ENCODE measurements around the gene NEDD8. TPM values are rescaled to one million over a fixed set of nuclear protein-coding genes. Genes with fewer than 3 reads are reported as not detected.

Gene NEDD8
- total RNA-seq, 1 experiment from 2014 or later: 178 TPM

DNA sequence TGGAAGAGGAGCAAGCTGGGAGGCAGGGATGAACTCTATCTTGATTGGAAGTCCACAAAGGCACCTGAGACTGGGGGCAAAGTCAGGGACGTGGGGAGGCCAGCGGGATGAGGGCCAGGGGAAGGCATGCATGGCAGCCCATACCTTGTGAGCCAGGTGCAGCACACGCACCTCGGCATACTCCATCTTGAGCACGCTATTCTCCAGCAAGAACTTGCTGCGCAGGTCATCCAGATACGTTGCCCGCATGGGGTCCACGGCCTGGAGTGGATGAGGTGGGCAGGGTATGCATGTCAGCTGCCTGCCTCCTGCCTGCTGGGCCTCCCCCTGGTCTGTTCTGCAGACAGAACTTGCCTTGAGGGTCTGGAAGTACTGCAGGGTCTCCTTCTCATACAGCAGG lies 35.3 kb upstream of the NEDD8 start:
- Histone ChIP-seq H3K4me3 (replicated peaks in 1 of 2; ENCODE audit: low read depth in 1 of 2, low read length in 2 of 2) (no peak overlapping the region), H3K36me3 (ENCODE audit: control insufficient read depth in 1 of 2, insufficient read depth in 2 of 2, low read length in 2 of 2) (no peaks in the 10 kb centered on the region; a peak in 1 of 4 replicates), H3K4me1 (ENCODE audit: control insufficient read depth in 1 of 2, insufficient read depth in 2 of 2, low read length in 2 of 2) (peaks cover 5 to 17% of the 10 kb centered on the region in 2 experiments; a peak in 3 of 4 replicates), H4K20me1 (ENCODE audit: insufficient read depth) (no peaks in the 10 kb centered on the region), H3K4me2 (ENCODE audit: low read length) (no peak overlapping the region), H3K27ac (ENCODE audit: low read depth, low read length) (no peak overlapping the region), H3K9me2 (ENCODE audit: insufficient read depth) (no peaks in the 10 kb centered on the region), H3K79me2 (ENCODE audit: insufficient read depth, low read length) (peaks cover 4% of the 10 kb centered on the region; the same call in 1 of the 2 replicates), H3K9ac (ENCODE audit: low read length) (no peak overlapping the region), H3K9me3 (ENCODE audit: control insufficient read depth in 1 of 2, insufficient read depth in 1 of 2, low read depth in 1 of 2, low read length in 2 of 2) (no peaks in the 10 kb centered on the region), H2AFZ (ENCODE audit: low read depth, low read length, poor library complexity, severe bottlenecking) (no peak overlapping the region), H3K27me3 (ENCODE audit: insufficient read depth, low read length) (no peaks in the 10 kb centered on the region)
- no peak for ATAC-seq
- ChIA-PET POLR2A (no interaction called here), RAD21 (ENCODE audit: low non-redundant PET in 1 of 2, low total read pairs in 2 of 2, uncharacterized antibody in 2 of 2, unreplicated experiment in 2 of 2) (no interaction called here), CTCF (interaction anchor here (0.7 kb wide), 1 partner anchor 169 kb away, joined by 3 read pairs; no protein-coding TSS in a partner anchor)
- no peak for DNase-seq (ENCODE audit: low read depth, low spot score)
- TF ChIP-seq, protein P1, sequence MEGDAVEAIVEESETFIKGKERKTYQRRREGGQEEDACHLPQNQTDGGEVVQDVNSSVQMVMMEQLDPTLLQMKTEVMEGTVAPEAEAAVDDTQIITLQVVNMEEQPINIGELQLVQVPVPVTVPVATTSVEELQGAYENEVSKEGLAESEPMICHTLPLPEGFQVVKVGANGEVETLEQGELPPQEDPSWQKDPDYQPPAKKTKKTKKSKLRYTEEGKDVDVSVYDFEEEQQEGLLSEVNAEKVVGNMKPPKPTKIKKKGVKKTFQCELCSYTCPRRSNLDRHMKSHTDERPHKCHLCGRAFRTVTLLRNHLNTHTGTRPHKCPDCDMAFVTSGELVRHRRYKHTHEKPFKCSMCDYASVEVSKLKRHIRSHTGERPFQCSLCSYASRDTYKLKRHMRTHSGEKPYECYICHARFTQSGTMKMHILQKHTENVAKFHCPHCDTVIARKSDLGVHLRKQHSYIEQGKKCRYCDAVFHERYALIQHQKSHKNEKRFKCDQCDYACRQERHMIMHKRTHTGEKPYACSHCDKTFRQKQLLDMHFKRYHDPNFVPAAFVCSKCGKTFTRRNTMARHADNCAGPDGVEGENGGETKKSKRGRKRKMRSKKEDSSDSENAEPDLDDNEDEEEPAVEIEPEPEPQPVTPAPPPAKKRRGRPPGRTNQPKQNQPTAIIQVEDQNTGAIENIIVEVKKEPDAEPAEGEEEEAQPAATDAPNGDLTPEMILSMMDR (IDR thresholded peaks at IDR 0.05 in 2 of 3, conservative IDR thresholded peaks at IDR 0.05 in 1 of 3; ENCODE audit: borderline replicate concordance in 1 of 3, insufficient read depth in 1 of 3, low read depth in 2 of 3, low read length in 2 of 3): no peak
- TF ChIP-seq EZH2phosphoT487 (IDR thresholded peaks at IDR 0.05; ENCODE audit: borderline replicate concordance) (no peak), POLR2A (IDR thresholded peaks at IDR 0.05; ENCODE audit: borderline replicate concordance, extremely low read depth, insufficient read depth, insufficient read length) (no peak), JUND (IDR thresholded peaks at IDR 0.05) (no peak), SP1 (IDR thresholded peaks at IDR 0.05; ENCODE audit: low read depth) (no peak), SRF (IDR thresholded peaks at IDR 0.05; ENCODE audit: low read depth) (no peak), ZNF274 (IDR thresholded peaks at IDR 0.05; ENCODE audit: low read depth, low read length) (no peak), SIN3A (IDR thresholded peaks at IDR 0.05; ENCODE audit: low read depth) (no peak), RAD21 (IDR thresholded peaks at IDR 0.05; ENCODE audit: low read depth) (no peak), EZH2 (IDR thresholded peaks at IDR 0.05) (no peak), CBX3 (IDR thresholded peaks at IDR 0.05; ENCODE audit: low read depth) (no peak), POLR2AphosphoS5 (IDR thresholded peaks at IDR 0.05; ENCODE audit: low read depth, low read length) (no peak), ZFX (IDR thresholded peaks at IDR 0.05) (no peak), MAX (IDR thresholded peaks at IDR 0.05) (no peak), FOSL1 (IDR thresholded peaks at IDR 0.05; ENCODE audit: low read depth) (no peak), EGR1 (IDR thresholded peaks at IDR 0.05; ENCODE audit: low read depth) (no peak), CEBPB (IDR thresholded peaks at IDR 0.05; ENCODE audit: low read depth) (no peak)
- TF ChIP-seq, protein P2, sequence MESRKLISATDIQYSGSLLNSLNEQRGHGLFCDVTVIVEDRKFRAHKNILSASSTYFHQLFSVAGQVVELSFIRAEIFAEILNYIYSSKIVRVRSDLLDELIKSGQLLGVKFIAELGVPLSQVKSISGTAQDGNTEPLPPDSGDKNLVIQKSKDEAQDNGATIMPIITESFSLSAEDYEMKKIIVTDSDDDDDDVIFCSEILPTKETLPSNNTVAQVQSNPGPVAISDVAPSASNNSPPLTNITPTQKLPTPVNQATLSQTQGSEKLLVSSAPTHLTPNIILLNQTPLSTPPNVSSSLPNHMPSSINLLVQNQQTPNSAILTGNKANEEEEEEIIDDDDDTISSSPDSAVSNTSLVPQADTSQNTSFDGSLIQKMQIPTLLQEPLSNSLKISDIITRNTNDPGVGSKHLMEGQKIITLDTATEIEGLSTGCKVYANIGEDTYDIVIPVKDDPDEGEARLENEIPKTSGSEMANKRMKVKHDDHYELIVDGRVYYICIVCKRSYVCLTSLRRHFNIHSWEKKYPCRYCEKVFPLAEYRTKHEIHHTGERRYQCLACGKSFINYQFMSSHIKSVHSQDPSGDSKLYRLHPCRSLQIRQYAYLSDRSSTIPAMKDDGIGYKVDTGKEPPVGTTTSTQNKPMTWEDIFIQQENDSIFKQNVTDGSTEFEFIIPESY (IDR thresholded peaks at IDR 0.05; ENCODE audit: extremely low read depth, insufficient replicate concordance, low read length): no peak
- intact Hi-C loops (cut with micrococcal nuclease): no loop called here
- BruUV-seq (replicated peaks): no TSS peak

All from HCT116 (cell line).